HL-60 (cell line): ENCODE results near the gene POU4F1.

ENCODE experiments used
- DNase-seq, 2 experiments: peaks; one replicate each; pipeline ENCODE4 v3.0.0-alpha.2; 2010 to 2020; ENCODE audit warnings: low read depth in 1 of 2, low spot score in 1 of 2
- H3K27ac ChIP-seq: fragments of 250-450 bp; sonication (Bioruptor Pico); replicated peaks from 2 replicates; pipeline ENCODE4 v1.5.1; 2020; ENCODE audit warnings: mild to moderate bottlenecking, moderate library complexity
- H3K27me3 ChIP-seq: fragments of 250-450 bp; sonication (Bioruptor Pico); 2 replicates; pipeline ENCODE4 v1.5.1; 2021; ENCODE audit warnings: mild to moderate bottlenecking, moderate library complexity; ENCODE audit not compliant: insufficient read depth, poor library complexity, severe bottlenecking
- H3K4me3 ChIP-seq: replicated peaks from 2 replicates; pipeline ENCODE4 v1.5.1; 2011; ENCODE audit warnings: mild to moderate bottlenecking, control low read depth, low read length; ENCODE audit not compliant: insufficient read depth
- GABPA ChIP-seq: IDR thresholded peaks from 2 replicates; pipeline ENCODE4 v1.6.1; 2012; ENCODE audit warnings: low read depth
- POLR2AphosphoS5 ChIP-seq: IDR thresholded peaks from 2 replicates; pipeline ENCODE4 v1.6.1; 2012; ENCODE audit warnings: low read depth
- SPI1 ChIP-seq: IDR thresholded peaks from 2 replicates; pipeline ENCODE4 v1.6.1; 2012; ENCODE audit warnings: low read depth, mild to moderate bottlenecking, borderline replicate concordance
- TF ChIP-seq, protein P1 (sequence below): IDR thresholded peaks from one replicate; pipeline ENCODE4 v1.5.1; 2011; ENCODE audit warnings: low read length, control low read depth, inconsistent platforms; ENCODE audit not compliant: insufficient read depth
- TF ChIP-seq, protein P2 (sequence below): IDR thresholded peaks from 2 replicates; pipeline ENCODE4 v1.6.1; 2012; ENCODE audit warnings: low read depth; ENCODE audit not compliant: insufficient replicate concordance

POU4F1 gene

DNA sequence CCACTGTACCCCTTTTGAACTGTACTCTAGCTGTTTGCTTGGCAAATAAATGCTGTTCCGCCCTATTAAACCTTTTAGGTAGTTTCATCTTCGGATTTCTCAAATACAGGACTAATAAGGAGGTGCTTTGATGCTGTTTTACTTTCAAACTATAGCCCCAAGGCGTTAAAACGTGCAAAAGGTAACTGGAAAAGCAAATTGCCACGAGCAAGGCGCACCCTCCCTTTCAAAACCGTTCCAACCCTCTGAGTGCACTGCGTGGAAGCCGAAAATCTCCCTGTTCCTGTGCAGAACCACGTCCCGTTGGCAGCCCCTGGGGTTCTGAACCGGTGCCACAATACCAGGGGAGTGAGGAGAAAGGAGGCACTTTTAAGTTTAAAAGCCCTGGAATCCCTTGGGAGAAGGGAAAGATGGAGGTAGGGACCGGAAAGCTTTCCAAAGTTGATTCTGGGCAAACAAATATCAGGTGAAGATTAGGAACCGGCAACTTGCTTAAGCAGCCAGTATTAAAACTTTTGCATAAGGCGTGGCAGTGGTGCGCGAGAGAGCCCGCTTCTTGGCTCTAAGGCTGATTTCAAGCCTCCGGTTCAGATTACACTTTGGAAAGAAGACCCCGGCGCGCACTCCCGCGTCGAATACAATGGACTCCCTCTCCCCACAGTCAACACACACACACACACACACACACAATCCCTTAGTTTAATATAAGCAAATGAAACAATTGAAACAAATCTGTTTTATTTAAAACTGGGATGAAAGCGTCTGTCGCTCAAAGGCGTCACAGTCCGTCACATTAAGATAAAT, 9.5 kb downstream of the POU4F1 start:
- H3K27me3 ChIP-seq = peaks cover 79% of the 10 kb centered on the region
- H3K27ac ChIP-seq = no peak overlapping the region
- DNase-seq = no peak
- TF ChIP-seq, protein P1, sequence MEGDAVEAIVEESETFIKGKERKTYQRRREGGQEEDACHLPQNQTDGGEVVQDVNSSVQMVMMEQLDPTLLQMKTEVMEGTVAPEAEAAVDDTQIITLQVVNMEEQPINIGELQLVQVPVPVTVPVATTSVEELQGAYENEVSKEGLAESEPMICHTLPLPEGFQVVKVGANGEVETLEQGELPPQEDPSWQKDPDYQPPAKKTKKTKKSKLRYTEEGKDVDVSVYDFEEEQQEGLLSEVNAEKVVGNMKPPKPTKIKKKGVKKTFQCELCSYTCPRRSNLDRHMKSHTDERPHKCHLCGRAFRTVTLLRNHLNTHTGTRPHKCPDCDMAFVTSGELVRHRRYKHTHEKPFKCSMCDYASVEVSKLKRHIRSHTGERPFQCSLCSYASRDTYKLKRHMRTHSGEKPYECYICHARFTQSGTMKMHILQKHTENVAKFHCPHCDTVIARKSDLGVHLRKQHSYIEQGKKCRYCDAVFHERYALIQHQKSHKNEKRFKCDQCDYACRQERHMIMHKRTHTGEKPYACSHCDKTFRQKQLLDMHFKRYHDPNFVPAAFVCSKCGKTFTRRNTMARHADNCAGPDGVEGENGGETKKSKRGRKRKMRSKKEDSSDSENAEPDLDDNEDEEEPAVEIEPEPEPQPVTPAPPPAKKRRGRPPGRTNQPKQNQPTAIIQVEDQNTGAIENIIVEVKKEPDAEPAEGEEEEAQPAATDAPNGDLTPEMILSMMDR = no peak
- TF ChIP-seq GABPA = no peak
- TF ChIP-seq POLR2AphosphoS5 = no peak
- TF ChIP-seq, protein P2, sequence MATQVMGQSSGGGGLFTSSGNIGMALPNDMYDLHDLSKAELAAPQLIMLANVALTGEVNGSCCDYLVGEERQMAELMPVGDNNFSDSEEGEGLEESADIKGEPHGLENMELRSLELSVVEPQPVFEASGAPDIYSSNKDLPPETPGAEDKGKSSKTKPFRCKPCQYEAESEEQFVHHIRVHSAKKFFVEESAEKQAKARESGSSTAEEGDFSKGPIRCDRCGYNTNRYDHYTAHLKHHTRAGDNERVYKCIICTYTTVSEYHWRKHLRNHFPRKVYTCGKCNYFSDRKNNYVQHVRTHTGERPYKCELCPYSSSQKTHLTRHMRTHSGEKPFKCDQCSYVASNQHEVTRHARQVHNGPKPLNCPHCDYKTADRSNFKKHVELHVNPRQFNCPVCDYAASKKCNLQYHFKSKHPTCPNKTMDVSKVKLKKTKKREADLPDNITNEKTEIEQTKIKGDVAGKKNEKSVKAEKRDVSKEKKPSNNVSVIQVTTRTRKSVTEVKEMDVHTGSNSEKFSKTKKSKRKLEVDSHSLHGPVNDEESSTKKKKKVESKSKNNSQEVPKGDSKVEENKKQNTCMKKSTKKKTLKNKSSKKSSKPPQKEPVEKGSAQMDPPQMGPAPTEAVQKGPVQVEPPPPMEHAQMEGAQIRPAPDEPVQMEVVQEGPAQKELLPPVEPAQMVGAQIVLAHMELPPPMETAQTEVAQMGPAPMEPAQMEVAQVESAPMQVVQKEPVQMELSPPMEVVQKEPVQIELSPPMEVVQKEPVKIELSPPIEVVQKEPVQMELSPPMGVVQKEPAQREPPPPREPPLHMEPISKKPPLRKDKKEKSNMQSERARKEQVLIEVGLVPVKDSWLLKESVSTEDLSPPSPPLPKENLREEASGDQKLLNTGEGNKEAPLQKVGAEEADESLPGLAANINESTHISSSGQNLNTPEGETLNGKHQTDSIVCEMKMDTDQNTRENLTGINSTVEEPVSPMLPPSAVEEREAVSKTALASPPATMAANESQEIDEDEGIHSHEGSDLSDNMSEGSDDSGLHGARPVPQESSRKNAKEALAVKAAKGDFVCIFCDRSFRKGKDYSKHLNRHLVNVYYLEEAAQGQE = no peak
- TF ChIP-seq SPI1 = no peak
- no peak overlapping the region for H3K4me3 ChIP-seq

DNA sequence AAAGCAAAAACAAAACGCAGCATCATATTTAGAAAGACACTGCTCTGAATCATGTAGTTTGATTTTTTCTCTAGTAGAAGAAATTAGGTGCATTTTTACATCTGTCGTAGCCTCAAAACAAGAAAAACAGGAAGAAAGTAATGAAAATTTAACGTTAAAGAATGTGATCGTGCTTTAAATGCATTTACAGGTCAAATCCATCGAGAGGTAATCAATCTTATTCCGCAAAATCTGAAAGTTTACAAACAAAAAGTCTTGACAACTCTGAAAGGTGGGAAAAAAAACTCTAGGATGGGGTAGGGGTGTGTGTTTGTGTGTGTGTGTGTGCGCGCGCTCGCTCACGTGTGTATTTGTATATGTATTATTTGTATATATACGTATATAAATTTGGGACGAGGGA, 10.2 kb downstream of the POU4F1 start:
- DNase-seq = no peak
- Histone ChIP-seq H3K4me3 (no peak overlapping the region), H3K27ac (no peak overlapping the region), H3K27me3 (peaks cover 79% of the 10 kb centered on the region)
- TF ChIP-seq, protein P1 = no peak
- TF ChIP-seq, protein P2 = no peak
- TF ChIP-seq SPI1 (no peak), GABPA (no peak)

- DNase-seq = no peak
- Histone ChIP-seq H3K27me3 (peaks cover 79% of the 10 kb centered on the region), H3K4me3 (no peak overlapping the region), H3K27ac (no peak overlapping the region)
- TF ChIP-seq POLR2AphosphoS5 (no peak), GABPA (no peak), SPI1 (no peak)
- TF ChIP-seq, protein P1 = no peak
- TF ChIP-seq, protein P2 = no peak
Measured at GRCh38 chr13:78592584-78592983, 10.8 kb downstream of the POU4F1 start.
